Bronchus fibroblast of lung (primary cell): Measurements from ENCODE around the gene CHD5. TPM values are rescaled to one million over a fixed set of nuclear protein-coding genes. Genes with fewer than 3 reads are reported as not detected.

ENCODE experiments used
- total RNA-seq: library from RNA; depleted of rRNA; stranded (reverse); fragments of >200 nt; gene quantifications from 2 replicates; pipeline ENCODE4 v1.2.3, GENCODE V29; 2015

The CHD5 gene
- 0.50 TPM in 1 of 2 replicates, not detected in the other for total RNA-seq

GRCh38 chr1:6180268-6180706, at the start of gene CHD5:
TSS of gene CHD5 (minus strand) at chr1:6180321. CDS start at chr1:6180023, 298 bp downstream.

GRCh38 chr1:6205849-6206519, 25.9 kb upstream of the CHD5 start, which contains the start of gene RNF207:
TSS of gene RNF207 (plus strand) at chr1:6206119. CDS start at chr1:6206536, 417 bp downstream.

GRCh38 chr1:6199298-6200187, 19.4 kb upstream of the CHD5 start, which contains the start of gene RPL22:
TSS of gene RPL22 (minus strand) at chr1:6199595. CDS start at chr1:6199573, 22 bp downstream.

Other genes starting within 250 kb of the CHD5 start
- gene NPHP4, start 187.9 kb downstream of the CHD5 start, total RNA-seq, result 4.4 and 4.9 TPM in 2 replicates
- gene KCNAB2, start 134.4 kb downstream of the CHD5 start, total RNA-seq, result 2.0 and 2.7 TPM in 2 replicates
- gene RPL22, start 19.3 kb upstream of the CHD5 start, total RNA-seq, result 72.4 and 90.3 TPM in 2 replicates
- 7.2 and 13.1 TPM in 2 replicates for gene RNF207, start 25.8 kb upstream of the CHD5 start, total RNA-seq
- gene ICMT, start 55.6 kb upstream of the CHD5 start, total RNA-seq, result 80.0 and 83.1 TPM in 2 replicates
- gene HES3, start 63.9 kb upstream of the CHD5 start, total RNA-seq, result not detected in 2 replicates
- gene GPR153, start 80.8 kb upstream of the CHD5 start, total RNA-seq, result 3.0 and 3.4 TPM in 2 replicates
- 82.7 and 105 TPM in 2 replicates for gene ACOT7, start 213.4 kb upstream of the CHD5 start, total RNA-seq
- under 0.01 and 0.15 TPM in 2 replicates for gene HES2, start 239.6 kb upstream of the CHD5 start, total RNA-seq
- gene ESPN, start 244.5 kb upstream of the CHD5 start, total RNA-seq, result under 0.01 TPM in 1 of 2 replicates, not detected in the other